Stomach (tissue), 4 donors: ENCODE results near the gene RPS15.

Experiments
- POLR2A ChIP-seq, 4 donors: fragments of 450-650 bp; IDR thresholded peaks; one replicate each; pipeline ENCODE4 v1.6.1; 2016; ENCODE audit warnings: antibody characterized with exemption in 4 of 4, control low read depth in 2 of 4, mild to moderate bottlenecking in 1 of 4, moderate library complexity in 1 of 4
- POLR2AphosphoS5 ChIP-seq, 3 donors: sonication (generic); formaldehyde crosslinking; IDR thresholded peaks; one replicate each; pipeline ENCODE4 v1.6.1; 2016; ENCODE audit warnings: antibody characterized with exemption in 3 of 3
- TF ChIP-seq, protein P1 (sequence below), 7 experiments: fragments of 450-650 bp in 4 of 7; fragments of 200-600 bp in 3 of 7; sonication (generic) in 3 of 7; IDR thresholded peaks; one replicate each; pipeline ENCODE4 v1.5.1; 2016 to 2019; ENCODE audit warnings: antibody characterized with exemption in 7 of 7, control low read depth in 2 of 7, mild to moderate bottlenecking in 1 of 7

- TF ChIP-seq, protein P1, sequence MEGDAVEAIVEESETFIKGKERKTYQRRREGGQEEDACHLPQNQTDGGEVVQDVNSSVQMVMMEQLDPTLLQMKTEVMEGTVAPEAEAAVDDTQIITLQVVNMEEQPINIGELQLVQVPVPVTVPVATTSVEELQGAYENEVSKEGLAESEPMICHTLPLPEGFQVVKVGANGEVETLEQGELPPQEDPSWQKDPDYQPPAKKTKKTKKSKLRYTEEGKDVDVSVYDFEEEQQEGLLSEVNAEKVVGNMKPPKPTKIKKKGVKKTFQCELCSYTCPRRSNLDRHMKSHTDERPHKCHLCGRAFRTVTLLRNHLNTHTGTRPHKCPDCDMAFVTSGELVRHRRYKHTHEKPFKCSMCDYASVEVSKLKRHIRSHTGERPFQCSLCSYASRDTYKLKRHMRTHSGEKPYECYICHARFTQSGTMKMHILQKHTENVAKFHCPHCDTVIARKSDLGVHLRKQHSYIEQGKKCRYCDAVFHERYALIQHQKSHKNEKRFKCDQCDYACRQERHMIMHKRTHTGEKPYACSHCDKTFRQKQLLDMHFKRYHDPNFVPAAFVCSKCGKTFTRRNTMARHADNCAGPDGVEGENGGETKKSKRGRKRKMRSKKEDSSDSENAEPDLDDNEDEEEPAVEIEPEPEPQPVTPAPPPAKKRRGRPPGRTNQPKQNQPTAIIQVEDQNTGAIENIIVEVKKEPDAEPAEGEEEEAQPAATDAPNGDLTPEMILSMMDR (IDR thresholded peaks at IDR 0.05): no peak
- TF ChIP-seq POLR2A (IDR thresholded peaks at IDR 0.05) (no peak), POLR2AphosphoS5 (IDR thresholded peaks at IDR 0.05) (no peak)
These were observed 15.5 kb downstream of the RPS15 start for GRCh38 chr19:1453525-1454364.
